DMS79 (cell line): ENCODE data around the gene CD27.

Experiments used
- DNase-seq: peaks from one replicate; lab custom pipeline; 2025; lab: John Stamatoyannopoulos, UW

Gene CD27

GRCh38 chr12:6434205-6435140 is 10.3 kb upstream of the CD27 start:
- DNase-seq = no peak

- DNase-seq = no peak
These were observed 8.6 kb upstream of the CD27 start for GRCh38 chr12:6435961-6436715.

- no peak for DNase-seq
These were observed 7.2 kb upstream of the CD27 start for GRCh38 chr12:6437586-6437985.

GRCh38 chr12:6438345-6438744 is 6.4 kb upstream of the CD27 start:
- DNase-seq = no peak

- no peak for DNase-seq
These were observed 4.4 kb upstream of the CD27 start for GRCh38 chr12:6440391-6440790.

- no peak for DNase-seq
These were observed 1.9 kb upstream of the CD27 start for GRCh38 chr12:6442836-6443235.

- no peak for DNase-seq
These were observed 1.3 kb upstream of the CD27 start for GRCh38 chr12:6443361-6443983.

GRCh38 chr12:6444031-6444430 is 724 bp upstream of the CD27 start:
- no peak for DNase-seq

- no peak for DNase-seq
These were observed 5.5 kb downstream of the CD27 start for GRCh38 chr12:6450091-6450868.

- no peak for DNase-seq
These were observed 6.2 kb downstream of the CD27 start for GRCh38 chr12:6450869-6451347.

GRCh38 chr12:6451348-6452244 is 6.8 kb downstream of the CD27 start, which contains the start of gene TAPBPL:
Gene TAPBPL, plus strand, starts transcription at chr12:6452042. Its CDS starts 207 bp downstream, at chr12:6452249.
- peak; percentile 97 for DNase-seq

GRCh38 chr12:6452245-6452943 is 7.6 kb downstream of the CD27 start:
- no peak for DNase-seq

GRCh38 chr12:6452944-6453630 is 8.3 kb downstream of the CD27 start:
- peak; percentile 55 for DNase-seq

GRCh38 chr12:6457220-6457945 is 12.6 kb downstream of the CD27 start:
- no peak for DNase-seq

GRCh38 chr12:6458281-6459003 is 13.7 kb downstream of the CD27 start:
- no peak for DNase-seq

- no peak for DNase-seq
These were observed 14.2 kb downstream of the CD27 start for GRCh38 chr12:6459004-6459337.

GRCh38 chr12:6460751-6461371 is 16.1 kb downstream of the CD27 start:
- no peak for DNase-seq
